Measurements from ENCODE around the gene SRGAP3. TPM values are rescaled to one million over a fixed set of nuclear protein-coding genes. Genes with fewer than 3 reads are reported as not detected.
A peak's percentile ranks its signal among the peaks of the same experiment; 100 is the strongest.

The SRGAP3 gene
- total RNA-seq, 1 experiment from 2014 or later: 17.9 TPM

DNA sequence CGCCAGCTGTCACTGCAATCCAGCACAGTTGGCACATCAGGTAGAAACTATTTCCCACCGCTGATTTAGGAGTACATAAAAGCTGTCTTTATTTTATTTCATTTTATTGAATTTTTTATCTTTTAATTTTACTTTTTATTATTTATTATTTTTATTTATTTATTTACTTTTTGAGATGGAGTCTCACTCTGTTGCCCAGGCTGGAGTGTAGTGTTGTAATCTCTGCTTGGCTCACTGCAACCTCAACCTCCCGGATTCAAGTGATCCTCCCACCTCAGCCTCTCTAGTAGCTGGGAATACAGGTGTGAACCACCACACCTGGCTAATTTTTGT, 31.0 kb downstream of the SRGAP3 start:
- CTCF ChIA-PET: no interaction called here
- H3K27me3 Mint-ChIP-seq (ENCODE audit: low read depth): no peaks in the 10 kb centered on the region
- POLR2A ChIA-PET: no interaction called here
- DNase-seq (ENCODE audit: low spot score) (no peak), ATAC-seq (no peak)
- peaks cover 19% of the 10 kb centered on the region for H3K4me1 Mint-ChIP-seq
- no peaks in the 10 kb centered on the region for H3K36me3 Mint-ChIP-seq
- peak; percentile 96 for TF ChIP-seq HMGA2 (CRISPR knock-in tag; IDR thresholded peaks at IDR 0.05)
- no peak for TF ChIP-seq SMAD4 (CRISPR knock-in tag; IDR thresholded peaks at IDR 0.05)
- no peak overlapping the region for H3K27ac Mint-ChIP-seq
- no peak overlapping the region for H3K4me3 Mint-ChIP-seq
- H3K9me3 Mint-ChIP-seq: no peaks in the 10 kb centered on the region

GRCh38 chr3:9217784-9218513, 31.5 kb downstream of the SRGAP3 start:
- H3K27me3 Mint-ChIP-seq (ENCODE audit: low read depth): no peaks in the 10 kb centered on the region
- ATAC-seq: no peak
- H3K27ac Mint-ChIP-seq: no peak overlapping the region
- CTCF ChIA-PET: no interaction called here
- no peaks in the 10 kb centered on the region for H3K36me3 Mint-ChIP-seq
- TF ChIP-seq HMGA2 (CRISPR knock-in tag; IDR thresholded peaks at IDR 0.05): no peak
- no peak for TF ChIP-seq FOXP1 (CRISPR knock-in tag; IDR thresholded peaks at IDR 0.05; ENCODE audit: borderline replicate concordance)
- no peak for TF ChIP-seq ATF2 (CRISPR knock-in tag; IDR thresholded peaks at IDR 0.05; ENCODE audit: borderline replicate concordance, low read depth)
- TF ChIP-seq, protein P1, sequence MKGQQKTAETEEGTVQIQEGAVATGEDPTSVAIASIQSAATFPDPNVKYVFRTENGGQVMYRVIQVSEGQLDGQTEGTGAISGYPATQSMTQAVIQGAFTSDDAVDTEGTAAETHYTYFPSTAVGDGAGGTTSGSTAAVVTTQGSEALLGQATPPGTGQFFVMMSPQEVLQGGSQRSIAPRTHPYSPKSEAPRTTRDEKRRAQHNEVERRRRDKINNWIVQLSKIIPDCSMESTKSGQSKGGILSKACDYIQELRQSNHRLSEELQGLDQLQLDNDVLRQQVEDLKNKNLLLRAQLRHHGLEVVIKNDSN (CRISPR knock-in tag; IDR thresholded peaks at IDR 0.05): no peak
- TF ChIP-seq, protein P2, sequence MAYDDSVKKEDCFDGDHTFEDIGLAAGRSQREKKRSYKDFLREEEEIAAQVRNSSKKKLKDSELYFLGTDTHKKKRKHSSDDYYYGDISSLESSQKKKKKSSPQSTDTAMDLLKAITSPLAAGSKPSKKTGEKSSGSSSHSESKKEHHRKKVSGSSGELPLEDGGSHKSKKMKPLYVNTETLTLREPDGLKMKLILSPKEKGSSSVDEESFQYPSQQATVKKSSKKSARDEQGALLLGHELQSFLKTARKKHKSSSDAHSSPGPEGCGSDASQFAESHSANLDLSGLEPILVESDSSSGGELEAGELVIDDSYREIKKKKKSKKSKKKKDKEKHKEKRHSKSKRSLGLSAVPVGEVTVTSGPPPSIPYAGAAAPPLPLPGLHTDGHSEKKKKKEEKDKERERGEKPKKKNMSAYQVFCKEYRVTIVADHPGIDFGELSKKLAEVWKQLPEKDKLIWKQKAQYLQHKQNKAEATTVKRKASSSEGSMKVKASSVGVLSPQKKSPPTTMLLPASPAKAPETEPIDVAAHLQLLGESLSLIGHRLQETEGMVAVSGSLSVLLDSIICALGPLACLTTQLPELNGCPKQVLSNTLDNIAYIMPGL (CRISPR knock-in tag; IDR thresholded peaks at IDR 0.05): no peak
- no peak for TF ChIP-seq TEAD4 (CRISPR knock-in tag; IDR thresholded peaks at IDR 0.05)
- TF ChIP-seq FOXJ3 (CRISPR knock-in tag; IDR thresholded peaks at IDR 0.05; ENCODE audit: borderline replicate concordance): no peak
- no peak for TF ChIP-seq CREB1 (CRISPR knock-in tag; IDR thresholded peaks at IDR 0.05)
- TF ChIP-seq ZNF281 (CRISPR knock-in tag; IDR thresholded peaks at IDR 0.05): no peak
- TF ChIP-seq ZNF317 (CRISPR knock-in tag; IDR thresholded peaks at IDR 0.05; ENCODE audit: borderline replicate concordance, low read depth): no peak
- TF ChIP-seq, protein P3, sequence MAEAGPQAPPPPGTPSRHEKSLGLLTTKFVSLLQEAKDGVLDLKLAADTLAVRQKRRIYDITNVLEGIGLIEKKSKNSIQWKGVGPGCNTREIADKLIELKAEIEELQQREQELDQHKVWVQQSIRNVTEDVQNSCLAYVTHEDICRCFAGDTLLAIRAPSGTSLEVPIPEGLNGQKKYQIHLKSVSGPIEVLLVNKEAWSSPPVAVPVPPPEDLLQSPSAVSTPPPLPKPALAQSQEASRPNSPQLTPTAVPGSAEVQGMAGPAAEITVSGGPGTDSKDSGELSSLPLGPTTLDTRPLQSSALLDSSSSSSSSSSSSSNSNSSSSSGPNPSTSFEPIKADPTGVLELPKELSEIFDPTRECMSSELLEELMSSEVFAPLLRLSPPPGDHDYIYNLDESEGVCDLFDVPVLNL (CRISPR knock-in tag; IDR thresholded peaks at IDR 0.05; ENCODE audit: borderline replicate concordance, low read depth): no peak
- TF ChIP-seq ZNF121 (CRISPR knock-in tag; IDR thresholded peaks at IDR 0.05): no peak
- no peak for TF ChIP-seq TP53 (CRISPR knock-in tag; IDR thresholded peaks at IDR 0.05)
- no peak for TF ChIP-seq ZNF138 (CRISPR knock-in tag; conservative IDR thresholded peaks at IDR 0.05)
- TF ChIP-seq CREM (CRISPR knock-in tag; IDR thresholded peaks at IDR 0.05): no peak
- TF ChIP-seq NR1H2 (CRISPR knock-in tag; IDR thresholded peaks at IDR 0.05): no peak
- no peak for TF ChIP-seq CBFB (CRISPR knock-in tag; IDR thresholded peaks at IDR 0.05; ENCODE audit: low read depth)
- no peak for DNase-seq (ENCODE audit: low spot score)
- H3K4me3 Mint-ChIP-seq: no peak overlapping the region
- no peaks in the 10 kb centered on the region for H3K9me3 Mint-ChIP-seq
- peaks cover 19% of the 10 kb centered on the region for H3K4me1 Mint-ChIP-seq
- POLR2A ChIA-PET: no interaction called here

Measured in WTC11 (cell line).